GM19328 (cell line): Measurements from ENCODE around the gene PDS5B.
"Not testable (repeated sequence)": the region's sequence is repeated elsewhere in the genome, so short reads cannot be mapped to it uniquely, and the experiment has no call there.

Experiments
- ATAC-seq: cut with Tn5 transposase; IDR thresholded peaks from one replicate; pipeline ENCODE4 v1.9.1; 2021; ENCODE audit warnings: mild to moderate bottlenecking, moderate library complexity; ENCODE audit not compliant: unreplicated experiment

PDS5B gene, protein sequence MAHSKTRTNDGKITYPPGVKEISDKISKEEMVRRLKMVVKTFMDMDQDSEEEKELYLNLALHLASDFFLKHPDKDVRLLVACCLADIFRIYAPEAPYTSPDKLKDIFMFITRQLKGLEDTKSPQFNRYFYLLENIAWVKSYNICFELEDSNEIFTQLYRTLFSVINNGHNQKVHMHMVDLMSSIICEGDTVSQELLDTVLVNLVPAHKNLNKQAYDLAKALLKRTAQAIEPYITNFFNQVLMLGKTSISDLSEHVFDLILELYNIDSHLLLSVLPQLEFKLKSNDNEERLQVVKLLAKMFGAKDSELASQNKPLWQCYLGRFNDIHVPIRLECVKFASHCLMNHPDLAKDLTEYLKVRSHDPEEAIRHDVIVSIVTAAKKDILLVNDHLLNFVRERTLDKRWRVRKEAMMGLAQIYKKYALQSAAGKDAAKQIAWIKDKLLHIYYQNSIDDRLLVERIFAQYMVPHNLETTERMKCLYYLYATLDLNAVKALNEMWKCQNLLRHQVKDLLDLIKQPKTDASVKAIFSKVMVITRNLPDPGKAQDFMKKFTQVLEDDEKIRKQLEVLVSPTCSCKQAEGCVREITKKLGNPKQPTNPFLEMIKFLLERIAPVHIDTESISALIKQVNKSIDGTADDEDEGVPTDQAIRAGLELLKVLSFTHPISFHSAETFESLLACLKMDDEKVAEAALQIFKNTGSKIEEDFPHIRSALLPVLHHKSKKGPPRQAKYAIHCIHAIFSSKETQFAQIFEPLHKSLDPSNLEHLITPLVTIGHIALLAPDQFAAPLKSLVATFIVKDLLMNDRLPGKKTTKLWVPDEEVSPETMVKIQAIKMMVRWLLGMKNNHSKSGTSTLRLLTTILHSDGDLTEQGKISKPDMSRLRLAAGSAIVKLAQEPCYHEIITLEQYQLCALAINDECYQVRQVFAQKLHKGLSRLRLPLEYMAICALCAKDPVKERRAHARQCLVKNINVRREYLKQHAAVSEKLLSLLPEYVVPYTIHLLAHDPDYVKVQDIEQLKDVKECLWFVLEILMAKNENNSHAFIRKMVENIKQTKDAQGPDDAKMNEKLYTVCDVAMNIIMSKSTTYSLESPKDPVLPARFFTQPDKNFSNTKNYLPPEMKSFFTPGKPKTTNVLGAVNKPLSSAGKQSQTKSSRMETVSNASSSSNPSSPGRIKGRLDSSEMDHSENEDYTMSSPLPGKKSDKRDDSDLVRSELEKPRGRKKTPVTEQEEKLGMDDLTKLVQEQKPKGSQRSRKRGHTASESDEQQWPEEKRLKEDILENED (N-terminal part only)

DNA sequence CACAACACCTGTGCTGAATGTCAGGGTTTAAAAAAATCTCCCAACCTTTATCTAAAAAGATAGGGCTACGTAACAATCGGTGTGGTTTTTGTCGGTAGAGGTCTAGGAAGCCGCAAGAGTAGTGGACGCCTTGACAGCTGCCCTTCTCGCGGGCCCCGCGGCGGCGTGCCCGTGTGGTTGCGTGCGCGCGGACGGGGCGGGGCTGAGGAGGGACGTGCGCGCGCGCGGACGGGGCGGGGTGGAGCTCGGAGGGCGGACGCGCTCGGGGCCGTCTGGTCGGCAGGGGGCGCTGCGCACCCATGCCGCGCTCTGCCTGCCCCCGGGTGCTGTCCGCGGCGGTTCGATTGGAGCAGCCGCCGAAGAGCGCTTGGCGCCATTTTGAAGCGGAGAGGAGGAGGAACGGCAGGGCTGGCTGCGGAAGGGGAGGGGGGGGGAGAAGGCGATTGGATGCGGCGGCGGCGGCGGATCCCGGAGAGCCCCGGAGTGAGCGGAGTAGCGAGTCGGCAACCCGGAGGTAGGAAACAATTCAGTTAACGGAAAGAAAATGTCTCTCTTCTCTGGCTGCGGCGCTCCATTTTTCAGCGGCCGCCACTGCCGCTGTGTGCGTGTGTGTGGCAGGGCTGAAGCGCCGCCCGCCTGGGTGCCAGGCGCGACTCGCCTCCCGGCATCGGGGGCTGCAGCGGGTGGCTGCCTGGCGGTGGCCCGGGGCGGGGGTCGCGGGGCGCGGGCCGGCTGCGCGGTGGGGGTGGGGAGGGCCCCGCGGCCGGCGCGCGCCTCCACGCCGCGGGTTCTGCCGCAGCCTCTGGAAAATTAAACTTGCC, at the start of gene PDS5B:
PDS5B (plus strand) TSS at position 373 of the 821 bp plus-strand sequence. CDS start 62,321 bp downstream, outside the sequence.
- peak; percentile 77 for ATAC-seq

DNA sequence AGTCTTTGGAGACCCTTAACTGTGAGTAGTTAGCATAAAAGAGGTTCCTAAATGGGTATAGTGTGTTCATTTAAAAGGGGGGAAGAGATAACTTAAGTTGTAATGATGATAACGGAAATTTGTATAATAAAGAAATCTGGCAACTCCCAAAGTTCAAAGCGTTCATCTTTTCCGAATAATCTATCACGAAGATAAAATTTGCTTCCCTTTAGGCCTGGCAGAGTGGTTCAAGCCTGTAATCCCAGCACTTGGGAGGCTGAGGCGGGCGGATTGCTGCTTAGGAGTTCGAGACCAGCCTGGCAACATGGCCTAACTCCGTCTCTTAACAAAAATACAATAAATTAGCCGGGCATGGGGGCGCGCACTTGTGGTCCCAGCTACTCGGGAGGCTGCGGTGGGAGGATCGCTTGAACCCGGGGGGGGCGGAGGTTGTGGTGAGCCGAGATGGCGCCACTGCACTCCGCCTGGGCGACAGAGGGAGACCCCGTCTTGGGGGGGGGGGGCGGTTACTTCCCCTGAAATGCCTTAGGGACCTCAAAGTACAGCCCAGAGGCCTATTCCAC, 48.6 kb upstream of the PDS5B start:
- no peak for ATAC-seq

DNA sequence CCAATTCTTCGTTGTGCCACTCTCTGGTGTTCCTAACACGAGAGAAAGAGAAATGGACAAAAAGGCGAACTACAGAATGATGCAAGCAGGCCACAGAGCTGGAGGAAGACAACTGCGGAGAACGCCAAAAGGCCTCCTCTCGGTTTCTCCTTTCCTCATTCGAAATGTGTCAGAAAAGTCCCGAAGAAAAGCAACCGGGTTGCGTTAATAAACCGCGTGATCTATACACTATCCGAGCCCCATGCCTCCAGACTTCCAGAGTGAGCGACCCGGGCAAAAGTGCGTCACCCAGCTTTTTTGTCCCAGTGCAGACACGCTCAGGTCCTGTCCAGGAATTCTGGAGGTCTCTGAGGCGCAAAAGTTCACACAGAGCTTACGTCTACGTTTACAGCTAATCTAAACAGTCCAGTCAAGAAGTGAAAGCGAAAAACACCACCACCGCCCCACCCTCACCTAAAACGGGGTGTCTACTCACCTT, 48.1 kb upstream of the PDS5B start:
- ATAC-seq, result peak; percentile 75

DNA sequence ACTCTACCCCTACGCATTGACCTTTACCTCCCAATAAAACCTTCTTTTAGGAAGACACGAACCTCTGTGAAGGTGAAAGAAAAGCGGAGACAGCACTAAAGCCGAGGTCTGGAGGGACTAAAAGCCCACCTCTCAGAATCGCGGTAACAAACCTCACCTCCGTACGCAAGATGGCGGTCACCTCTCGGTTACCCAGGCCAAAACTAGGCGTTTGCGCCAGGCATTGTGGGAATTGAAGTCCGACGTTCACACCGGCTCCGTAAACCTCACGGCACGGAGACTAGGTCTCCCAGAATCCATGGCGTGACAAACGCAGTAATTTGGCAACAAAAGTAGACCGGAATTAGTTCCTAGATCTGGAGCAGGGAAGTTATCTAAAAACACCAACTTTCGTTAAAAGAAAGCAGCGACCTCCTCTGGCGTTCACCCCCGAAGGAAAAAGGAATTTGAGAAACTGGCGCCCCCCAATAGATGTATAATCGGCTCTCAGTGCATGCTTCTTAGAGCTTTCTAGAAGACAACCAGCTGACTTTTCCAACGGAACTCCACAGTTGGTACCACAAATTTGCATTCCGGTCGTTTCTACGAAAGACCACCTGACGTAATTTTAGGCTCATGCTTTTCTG, 47.5 kb upstream of the PDS5B start, which contains the start of gene N4BP2L2:
N4BP2L2 (minus strand) TSS at position 175 of the 626 bp plus-strand sequence. CDS start 1,768 bp downstream, outside the sequence.
- ATAC-seq, result peak; percentile 94

DNA sequence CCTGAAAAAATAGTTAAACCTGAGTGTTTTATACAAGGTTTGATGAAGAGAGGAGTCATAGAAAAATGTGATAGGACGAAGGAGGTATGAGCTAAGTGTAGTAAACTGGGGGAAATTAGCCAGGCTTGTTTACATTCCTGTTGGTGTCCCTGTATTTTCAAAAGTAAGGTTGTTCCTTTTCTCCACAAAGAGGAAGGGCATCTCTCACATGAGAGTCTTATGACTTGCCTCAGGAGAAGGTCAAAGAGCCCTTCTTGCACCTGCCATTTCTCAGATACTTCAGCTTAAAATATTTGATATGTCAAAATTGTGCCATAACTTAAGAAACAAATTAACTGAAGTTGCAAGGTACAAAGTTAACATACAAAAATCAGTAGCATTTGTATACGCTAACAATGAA, 44.0 kb upstream of the PDS5B start:
- no peak for ATAC-seq

DNA sequence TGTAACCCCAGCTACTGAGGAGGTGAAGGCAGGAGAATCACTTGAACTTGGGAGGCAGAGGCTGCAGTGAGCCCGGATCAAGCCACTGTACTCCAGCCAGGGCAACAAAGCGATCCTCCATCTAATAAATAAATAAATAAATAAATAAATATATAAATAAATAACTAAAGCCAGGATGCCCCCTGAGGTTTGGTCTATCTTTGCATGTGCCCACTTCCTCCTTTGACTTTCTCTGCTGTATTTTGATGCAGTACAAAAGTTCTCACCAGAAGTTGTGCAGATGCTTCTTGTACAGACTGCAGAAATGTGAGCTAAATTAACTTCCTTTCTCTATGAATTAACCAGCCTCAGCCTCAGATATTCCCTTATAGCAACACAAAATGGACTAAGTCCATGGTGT, 41.2 kb upstream of the PDS5B start:
- no peak for ATAC-seq

DNA sequence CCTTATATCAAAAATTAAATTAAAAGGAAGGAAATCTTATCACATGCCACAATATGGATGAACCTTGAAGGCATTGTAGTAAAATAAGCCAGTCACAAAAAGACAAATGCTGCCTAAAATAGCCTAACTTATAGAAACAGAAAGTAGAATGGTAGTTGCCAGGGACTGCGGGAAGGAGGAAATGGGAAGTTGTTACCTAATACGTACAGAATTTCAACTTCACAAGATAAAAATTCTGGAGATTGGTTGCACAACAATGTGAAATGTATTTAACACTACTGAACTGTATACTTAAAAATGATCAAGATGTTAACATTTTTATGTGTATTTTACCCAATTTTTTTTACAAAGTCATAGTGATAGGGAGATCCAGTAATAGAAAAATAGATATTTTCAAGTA, 37.4 kb upstream of the PDS5B start:
- ATAC-seq, result no peak

DNA sequence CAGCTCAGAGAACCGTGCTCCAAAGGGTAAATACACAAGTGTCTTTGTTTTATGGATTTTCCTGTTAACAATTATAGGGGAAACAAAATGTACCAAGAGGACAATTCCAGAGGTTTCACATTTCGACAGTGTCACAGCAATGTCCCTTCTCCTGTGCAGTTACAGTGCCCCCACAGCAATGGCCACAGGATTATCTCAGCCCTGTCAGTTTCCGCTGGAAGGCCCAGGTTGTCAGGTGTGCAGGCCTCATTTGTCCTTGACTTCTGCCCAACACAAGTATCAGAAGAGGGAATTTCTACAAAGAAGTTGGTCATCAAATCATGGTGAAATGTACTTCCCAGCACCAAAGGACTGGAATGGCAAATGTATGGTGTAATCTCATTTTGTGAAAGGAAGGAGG, 36.5 kb upstream of the PDS5B start:
- no peak for ATAC-seq

DNA sequence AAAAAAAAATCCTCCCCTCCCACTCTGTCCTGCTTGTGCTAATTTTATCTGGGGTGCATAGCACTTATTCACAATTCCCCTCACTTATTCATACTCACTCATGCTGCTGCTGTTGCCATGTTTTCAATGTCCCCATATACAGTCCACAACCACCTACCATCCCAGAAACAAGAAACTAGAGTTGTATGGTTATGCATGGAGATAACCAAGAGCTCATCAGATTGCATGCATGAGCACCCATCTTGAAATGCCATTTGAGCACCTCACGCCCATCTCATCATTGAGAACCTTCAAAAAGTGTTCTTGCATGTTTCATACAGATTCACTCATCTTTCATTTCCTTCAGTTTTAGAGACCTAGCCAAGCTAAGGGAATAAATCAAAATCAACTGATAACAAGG, 32.5 kb upstream of the PDS5B start:
- no peak for ATAC-seq

DNA sequence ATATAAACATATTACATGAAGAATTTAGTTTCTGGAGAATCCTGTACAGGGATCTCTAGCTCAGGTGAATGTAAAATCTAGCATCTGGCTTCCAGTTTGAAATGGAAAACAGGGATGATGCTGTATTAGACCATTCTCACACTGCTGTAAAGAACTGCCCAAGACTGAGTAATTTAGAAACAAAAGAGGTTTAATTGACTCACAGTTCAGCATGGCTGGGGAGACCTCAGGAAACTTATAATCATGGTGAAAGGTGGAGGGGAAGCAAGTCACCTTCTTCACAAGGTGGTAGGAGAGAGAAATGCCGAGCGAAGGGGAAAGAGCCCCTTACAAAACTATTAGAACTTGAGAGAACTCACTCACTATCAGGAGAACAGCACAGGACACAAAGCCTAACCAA, 30.6 kb upstream of the PDS5B start:
- ATAC-seq, result no peak

DNA sequence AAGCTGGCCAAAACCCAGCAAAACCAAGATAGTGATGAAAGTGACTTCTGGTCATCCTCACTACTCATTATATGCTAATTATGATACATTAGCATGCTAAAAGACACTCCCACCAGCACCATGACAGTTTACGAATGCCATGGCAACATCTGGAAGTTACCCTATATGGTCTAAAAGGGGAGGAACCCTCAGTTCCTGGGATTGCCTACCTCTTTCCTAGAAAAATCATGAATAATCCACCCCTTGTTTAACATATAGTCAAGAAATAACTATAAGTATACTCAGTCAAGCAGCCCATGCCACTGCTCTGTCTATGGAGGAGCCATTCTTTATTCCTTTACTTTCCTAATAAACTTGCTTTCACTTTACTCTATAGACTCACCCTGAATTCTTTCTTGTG, 25.4 kb upstream of the PDS5B start:
- not testable (repeated sequence) for ATAC-seq

DNA sequence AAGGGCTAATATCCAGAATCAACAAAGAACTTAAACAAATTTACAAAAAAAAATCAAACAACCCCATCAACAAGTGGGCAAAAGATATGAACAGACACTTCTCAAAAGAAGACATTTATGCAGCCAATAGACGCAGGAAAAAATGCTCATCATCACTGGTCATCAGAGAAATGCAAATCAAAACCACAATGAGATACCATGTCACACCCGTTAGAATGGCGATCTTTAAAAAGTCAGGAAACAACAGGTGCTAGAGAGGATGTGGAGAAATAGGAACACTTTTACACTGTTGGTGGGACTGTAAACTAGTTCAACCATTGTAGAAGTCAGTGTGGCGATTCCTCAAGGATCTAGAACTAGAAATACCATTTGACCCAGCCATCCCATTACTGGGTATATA, 10.6 kb upstream of the PDS5B start:
- ATAC-seq, result not testable (repeated sequence)

DNA sequence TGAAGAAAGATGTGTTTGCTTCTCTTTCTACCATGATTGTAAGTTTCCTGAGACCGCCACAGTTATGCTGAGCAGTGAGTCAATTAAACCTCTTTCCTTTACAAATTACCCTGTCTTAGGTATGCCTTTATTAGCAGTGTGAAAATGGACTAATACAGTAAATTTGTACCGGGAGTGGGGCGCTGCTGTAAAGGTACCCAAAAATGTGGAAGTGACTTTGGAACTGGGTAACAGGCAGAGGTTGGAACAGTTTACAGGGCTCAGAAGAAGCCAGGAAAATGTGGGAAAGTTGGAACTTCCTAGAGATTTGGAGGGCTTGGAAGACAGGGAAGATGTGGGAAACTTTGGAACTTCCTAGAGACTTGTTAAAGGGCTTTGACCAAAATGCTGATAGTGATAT, 9.2 kb upstream of the PDS5B start:
- ATAC-seq, result no peak

DNA sequence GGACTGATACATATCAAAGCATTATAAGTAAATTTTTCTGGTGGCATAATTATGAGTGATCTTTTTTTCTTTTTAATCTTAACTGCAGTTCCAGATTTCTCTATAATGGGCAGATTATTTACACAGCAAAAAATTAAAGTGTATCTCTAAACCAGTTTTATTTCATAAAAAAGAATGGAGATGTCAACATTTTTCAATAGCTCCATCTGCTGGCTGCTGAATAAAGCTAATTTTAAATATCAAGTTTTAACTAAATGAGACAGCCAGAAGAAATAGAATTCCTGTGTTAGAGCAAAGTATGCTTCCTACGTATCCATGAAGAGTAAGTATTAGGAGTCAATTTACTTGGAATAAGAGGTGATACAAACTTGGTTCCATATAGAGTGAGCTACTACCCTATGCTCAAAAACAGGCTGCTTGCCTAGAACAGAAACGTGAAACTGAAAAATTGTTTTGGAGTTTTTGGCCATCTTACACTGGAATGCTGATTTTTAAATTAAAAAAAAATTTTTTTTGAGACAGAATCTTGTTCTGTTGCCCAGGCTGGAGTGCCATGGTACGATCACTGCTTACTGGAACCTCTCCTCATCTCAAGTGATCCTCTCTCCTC, 5.0 kb upstream of the PDS5B start:
- no peak for ATAC-seq

DNA sequence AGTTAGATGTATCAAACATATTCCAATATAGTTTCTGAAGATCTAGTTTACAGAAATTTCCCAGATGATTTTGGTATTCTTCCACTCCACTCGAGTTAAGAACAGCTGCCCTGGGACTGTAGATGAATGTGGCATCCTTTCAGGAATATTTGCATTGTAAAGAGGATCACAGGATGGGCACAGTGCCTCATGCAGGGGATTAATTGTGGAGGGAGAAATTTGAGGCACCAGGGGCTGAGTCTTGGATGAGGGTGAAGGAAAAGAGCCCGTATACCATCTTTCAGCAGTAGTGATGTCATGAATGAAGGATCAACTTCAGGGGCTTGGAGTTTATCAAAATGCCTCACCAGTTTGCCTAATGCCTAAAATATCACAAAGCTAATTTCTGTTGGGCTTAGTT, 4.0 kb upstream of the PDS5B start:
- ATAC-seq, result no peak

DNA sequence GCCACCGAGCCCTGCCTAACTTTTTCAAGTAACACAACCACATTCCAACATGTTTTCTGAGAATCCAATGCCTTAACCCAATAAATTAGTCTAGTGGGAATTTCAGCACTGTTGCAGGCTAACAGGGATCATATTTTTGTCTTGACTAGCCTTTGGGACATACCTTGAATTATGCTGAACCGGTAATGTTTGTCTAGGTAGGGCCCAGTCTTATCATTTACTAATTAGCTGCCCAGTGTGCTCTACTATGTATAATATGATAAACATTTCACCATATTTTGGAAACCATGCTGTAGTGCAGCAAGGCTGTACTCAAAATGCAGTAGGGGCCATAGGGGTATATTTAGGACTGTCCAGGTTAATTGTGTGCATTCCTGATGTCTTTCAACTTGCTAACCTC, 3.3 kb upstream of the PDS5B start:
- no peak for ATAC-seq

DNA sequence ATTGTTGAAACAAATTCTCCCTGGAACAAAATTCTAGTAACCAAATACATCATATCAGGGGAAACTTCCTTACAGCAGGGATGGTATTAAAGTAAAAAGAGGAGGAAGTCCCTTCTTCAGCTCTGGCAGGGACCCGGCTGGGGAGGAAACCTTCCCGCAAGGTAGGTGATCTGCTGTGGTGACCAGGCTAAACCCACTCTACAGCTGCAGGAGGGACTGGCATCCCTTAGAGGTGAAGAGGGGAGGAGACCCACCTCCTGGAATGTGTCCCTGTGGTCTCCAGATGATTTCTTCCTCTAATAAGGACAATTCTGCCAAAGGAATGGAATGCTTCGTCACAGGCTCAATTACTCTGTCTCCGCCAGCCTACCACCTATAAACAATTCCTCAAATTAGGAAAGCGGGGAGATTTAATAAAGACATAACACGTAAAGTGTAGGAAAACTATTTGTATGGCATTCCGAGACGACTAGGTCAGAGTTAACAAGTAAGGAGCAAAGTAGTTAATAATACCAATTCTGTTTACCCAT, 637 bp upstream of the PDS5B start:
- no peak for ATAC-seq

DNA sequence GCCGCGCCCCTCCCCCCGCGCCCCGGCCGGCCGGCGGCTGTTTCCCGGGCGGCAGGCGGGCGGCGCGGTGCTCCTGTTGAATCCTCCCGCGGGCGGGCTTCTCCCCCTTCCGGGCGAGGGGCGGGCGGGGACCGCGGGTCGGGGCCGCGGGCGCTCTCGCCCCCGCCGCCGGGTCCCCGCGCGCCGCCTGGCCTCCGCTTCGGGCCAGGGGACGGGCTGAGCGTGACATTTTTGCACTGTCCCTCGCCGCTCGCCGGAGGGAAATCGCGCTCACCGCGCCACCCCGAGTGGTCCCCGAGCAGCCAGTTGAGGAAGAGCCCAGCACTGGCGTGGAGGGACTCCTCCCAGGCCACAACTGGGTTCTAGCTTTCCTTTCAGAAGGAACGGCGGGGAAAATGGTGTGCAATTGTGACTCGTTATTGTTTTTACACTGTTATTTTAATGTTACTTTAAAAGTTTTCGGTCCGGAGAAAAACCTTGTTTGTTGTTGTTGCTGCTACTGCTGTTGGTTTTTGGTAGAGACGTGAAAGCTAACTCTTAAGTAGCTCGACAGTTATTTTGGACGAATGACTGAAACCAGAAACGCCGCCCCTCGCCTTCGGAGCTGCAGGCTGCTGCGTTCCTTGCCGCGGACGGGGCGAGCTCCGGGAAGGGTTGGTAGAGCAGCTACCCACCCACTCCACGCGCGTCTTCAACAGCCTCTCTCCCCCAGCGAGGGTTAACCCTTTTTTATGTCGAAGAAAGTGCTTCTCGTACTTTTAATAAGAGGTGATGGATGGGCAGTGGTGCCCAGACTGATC, 959 bp downstream of the PDS5B start:
- ATAC-seq, result peak; percentile 33
